GM19328 (cell line): Measurements from ENCODE around the gene TAF6L.
"Not testable (repeated sequence)": the region's sequence is repeated elsewhere in the genome, so short reads cannot be mapped to it uniquely, and the experiment has no call there.

Experiments
- ATAC-seq: cut with Tn5 transposase; IDR thresholded peaks from one replicate; pipeline ENCODE4 v1.9.1; 2021; ENCODE audit warnings: mild to moderate bottlenecking, moderate library complexity; ENCODE audit not compliant: unreplicated experiment

TAF6L gene

DNA sequence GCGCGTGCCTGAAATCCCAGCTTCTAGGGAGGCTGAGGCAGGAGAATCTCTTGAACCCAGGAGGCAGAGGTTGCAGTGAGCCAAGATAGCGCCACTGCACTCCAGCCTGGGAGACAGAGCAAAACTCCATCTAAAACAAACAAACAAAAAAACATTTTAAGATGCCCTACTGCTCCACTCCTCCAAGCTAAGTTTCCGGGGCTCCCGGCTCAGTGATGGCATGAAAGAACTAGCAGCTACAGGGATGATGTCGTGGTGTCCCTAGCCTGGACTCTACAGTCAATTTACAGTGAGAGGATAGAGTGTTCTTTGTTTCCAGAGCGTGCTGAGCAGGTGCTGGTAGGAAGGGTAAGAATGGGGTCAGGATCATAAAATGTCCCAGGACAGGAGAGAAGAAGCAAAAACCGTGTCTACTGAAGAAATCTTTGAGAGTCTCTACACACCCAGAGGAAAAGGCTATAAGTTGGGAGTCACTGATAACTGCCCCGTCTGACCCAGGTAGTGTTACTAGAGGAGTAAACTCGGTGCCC, 16.0 kb upstream of the TAF6L start:
- no peak for ATAC-seq

DNA sequence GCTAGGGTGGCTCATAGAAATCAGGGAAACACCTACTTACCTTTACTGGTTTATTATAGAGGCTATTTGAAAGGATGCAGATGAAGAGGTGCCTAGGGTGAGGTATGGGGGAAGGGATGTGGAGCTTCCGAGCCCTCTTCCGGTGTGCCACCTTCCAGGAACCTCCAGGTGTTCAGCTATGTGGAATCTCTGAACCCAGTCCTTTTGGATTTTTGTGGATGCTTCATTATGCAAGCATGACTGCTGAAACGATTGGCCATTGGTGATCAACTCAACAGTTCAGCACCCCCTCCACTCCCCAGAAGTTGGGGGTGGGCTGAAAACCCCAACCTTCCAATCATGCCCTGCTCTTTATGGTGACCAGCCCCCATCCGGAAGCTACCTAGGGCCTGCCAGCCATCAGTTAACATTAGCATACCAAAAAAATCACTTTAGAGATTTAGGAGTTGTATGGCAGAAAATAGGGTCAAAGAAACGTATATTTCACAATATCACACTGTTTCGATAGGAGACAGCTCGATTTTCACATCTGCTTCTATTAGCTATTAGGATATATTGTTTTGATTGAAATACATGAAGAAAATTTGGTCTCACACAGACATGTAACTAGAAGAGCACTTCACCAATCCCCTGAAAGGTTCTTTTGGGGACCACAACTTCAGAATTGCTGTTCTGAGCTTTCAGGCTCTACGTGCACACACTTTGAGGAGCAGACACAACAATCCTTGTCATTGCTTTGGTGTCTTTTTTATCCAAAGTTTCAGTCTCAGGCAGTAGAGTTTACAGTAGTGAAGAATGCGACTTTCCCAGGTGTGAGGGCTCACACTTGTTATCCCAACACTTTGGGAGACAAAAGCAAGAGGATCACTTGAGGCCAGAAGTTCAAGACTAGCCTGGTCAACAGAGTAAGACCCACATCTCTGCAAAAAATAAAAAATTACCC, 13.1 kb upstream of the TAF6L start:
- no peak for ATAC-seq

DNA sequence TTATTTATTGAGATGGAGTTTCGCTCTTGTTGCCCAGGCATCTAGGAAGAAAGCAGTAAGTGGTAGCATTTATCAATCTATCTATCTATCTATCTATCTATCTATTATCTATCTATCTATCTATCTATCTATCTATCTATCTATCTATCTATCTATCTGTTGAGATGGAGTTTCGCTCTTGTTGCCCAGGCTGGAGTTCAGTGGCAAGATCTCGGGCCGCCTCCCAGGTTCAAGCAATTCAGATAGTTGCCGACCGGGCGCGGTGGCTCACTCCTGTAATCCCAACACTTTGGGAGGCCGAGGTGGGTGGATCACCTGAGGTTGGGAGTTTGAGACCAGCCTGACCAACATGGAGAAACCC, 10.3 kb upstream of the TAF6L start:
- ATAC-seq = not testable (repeated sequence)

DNA sequence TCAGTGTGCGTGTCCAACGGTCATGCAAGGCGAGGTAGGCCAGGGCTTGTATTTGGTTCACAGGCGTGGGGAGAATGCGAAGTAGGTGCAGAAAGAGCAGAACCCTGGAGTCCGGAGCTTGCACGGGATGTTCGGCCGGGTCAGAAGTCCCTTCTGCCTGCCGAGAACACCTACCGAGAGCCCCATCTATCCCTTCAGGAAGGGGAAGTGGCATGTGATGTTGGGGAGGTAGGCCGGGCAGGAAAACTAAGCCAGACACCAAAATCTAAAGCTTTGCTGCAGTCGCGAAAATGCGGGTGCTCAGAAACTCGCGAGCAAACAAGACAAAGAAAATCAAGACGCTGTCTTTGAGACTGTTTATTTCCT, 435 bp upstream of the TAF6L start:
- peak; percentile 6 for ATAC-seq

DNA sequence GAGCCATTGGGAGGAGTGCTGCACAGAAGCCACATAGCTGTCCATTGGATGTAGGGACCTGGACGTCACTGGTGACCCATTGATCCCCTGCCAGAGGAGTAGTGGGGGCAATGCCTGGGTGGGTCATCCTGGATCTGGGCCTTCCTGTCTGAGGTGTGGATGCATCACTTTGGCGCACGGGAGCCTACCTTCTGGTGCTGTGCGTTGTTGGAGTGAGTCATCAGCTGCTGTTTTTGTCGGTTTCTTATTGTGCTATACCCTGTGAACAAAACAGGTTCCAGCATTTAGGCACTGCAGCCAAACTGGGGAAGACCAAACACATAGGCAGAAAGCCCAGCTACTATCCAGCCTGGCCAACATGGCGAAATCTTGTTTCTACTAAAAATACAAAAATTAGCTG, 3.2 kb downstream of the TAF6L start:
- ATAC-seq = no peak

DNA sequence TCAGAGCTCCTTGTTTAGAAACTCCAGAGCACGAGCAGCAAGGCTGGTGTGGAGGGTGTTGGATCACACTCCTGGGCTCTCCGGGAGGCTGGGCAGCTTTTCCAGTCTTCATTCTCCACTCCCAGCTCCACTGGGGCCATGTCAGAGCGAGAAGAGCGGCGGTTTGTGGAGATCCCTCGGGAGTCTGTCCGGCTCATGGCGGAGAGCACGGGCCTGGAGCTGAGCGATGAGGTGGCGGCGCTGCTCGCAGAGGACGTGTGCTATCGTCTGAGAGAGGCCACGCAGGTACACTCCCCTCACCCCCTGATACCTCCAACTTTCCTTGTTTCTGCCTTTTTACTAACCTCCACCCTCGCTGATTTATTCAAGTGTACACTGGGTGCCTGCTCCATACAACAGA, 4.5 kb downstream of the TAF6L start:
- ATAC-seq = no peak

DNA sequence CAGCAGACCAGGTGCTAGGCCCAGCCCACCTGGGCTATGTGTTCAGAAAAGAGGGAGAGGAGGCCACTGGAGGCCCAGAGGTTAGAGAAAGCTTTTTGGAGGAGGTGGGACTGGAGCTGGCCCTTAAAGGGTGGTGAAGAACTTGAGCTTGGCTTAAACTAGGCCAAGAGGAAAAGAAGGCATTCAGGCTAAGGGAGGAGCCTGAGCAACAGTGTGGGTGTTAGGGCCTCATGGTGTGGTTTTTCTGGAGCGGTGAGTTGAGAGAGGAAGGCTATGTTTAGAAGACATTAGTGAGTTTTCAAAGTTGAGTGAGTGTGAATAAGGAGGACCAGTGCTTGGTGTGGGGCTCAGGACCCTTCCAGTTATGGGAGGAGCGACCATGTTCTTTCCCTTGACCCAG, 6.2 kb downstream of the TAF6L start:
- ATAC-seq = no peak

DNA sequence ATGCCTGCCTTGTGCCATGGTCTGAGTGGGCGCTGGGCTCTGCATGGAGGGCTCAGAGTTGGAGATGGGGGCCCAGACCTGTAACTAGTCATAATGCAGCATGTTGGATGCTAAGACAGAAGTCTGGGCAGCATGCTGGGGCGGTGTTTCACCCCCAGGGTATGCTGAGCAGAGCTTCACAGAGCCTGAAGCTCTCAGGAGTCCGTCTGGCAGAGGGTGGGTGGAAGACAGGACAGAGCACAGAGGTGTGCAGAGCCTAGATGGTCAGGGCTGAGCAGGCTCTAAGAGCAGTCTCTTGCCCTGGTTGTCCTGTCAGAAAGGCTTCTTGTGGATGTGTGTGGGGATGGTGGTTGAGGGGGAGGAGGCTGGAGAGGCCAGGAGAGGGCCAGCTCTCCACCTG, 7.2 kb downstream of the TAF6L start:
- no peak for ATAC-seq

DNA sequence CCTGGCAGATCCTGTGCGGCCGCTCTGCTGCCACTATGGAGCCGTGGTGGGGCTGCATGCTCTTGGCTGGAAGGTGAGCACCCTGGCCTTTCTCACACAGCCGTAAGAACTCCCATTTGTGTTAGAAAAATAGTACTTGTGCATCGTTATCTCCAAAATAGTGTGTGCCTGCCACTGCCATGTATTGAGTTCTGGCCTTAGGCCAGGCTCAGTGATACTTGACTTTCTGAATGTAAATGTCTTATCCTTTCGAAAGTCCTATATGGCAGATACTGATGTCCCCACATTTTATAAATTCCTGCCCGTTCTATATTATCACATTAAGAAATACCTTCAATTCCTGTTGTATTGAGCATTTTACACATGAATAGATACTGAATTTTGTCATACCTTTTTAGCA, 11.6 kb downstream of the TAF6L start:
- no peak for ATAC-seq

DNA sequence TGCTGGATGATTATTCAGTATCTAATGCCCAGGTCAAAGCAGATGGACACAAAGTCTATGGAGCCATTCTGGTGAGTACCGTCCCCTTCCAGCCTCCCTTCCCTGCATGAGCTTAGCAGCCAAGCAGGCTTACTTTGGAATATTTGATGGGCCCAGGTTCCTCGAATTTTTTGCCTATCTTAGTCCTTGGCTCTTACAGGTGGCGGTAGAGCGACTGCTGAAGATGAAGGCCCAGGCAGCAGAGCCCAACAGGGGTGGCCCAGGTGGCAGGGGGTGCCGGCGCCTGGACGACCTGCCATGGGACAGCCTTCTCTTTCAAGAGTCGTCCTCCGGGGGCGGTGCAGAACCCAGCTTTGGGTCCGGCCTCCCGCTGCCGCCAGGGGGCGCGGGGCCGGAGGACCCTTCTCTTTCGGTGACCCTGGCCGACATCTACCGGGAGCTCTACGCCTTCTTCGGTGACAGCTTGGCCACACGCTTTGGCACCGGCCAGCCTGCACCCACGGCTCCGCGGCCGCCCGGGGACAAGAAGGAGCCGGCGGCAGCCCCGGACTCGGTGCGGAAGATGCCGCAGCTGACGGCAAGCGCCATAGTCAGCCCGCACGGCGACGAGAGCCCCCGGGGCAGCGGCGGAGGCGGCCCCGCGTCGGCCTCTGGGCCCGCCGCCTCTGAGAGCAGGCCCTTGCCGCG, 15.3 kb downstream of the TAF6L start:
- ATAC-seq = peak; percentile 49

DNA sequence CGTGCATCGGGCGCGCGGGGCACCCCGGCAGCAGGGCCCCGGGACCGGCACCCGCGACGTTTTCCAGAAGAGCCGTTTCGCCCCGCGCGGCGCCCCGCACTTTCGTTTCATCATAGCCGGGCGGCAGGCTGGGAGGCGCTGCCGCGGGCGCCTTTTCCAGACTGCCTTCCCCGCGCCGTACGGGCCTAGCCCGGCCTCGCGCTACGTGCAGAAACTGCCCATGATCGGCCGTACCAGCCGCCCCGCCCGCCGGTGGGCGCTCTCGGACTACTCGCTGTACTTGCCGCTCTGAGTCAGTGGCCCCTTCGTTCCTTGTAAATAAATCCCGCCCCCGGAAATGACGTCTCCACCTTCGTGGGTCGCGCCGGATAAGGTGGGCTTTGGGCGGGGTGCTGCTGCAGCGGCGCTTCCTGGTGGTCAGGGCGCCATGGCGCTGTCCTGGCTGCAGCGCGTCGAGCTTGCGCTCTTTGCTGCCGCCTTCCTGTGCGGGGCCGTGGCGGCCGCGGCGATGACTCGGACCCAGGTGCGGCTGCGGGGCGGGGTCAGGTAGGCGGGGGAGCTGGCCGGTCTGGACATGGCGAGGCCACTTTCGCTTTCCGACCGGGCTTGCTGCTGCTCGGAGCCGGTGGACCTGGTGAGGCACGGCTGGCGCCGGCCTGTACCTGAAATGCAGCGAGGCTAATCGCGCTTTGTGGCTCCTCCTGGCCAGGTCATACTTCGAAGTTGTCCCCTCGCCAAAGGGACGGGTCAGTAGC, 16.0 kb downstream of the TAF6L start, which contains the start of gene TMEM179B:
Gene TMEM179B, plus strand, starts transcription at position 398 of the 755 bp plus-strand sequence. Its CDS starts 30 bp downstream, at position 428.
- peak; percentile 57 for ATAC-seq

DNA sequence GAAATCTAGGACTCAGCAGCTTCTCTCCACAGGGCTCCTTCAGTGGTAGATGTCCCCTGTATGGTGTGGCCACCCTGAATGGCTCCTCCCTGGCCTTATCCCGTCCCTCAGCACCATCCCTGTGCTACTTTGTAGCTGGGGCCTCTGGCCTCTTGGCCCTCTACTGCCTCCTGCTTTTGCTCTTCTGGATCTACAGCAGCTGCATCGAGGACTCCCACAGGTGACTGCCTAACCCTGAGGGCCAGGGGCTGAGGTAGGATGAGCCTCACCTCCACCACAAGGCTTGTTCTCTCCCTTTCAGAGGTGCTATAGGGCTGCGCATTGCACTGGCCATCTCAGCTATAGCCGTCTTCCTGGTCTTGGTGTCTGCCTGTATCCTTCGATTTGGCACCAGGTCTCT, 17.8 kb downstream of the TAF6L start:
- ATAC-seq = no peak

DNA sequence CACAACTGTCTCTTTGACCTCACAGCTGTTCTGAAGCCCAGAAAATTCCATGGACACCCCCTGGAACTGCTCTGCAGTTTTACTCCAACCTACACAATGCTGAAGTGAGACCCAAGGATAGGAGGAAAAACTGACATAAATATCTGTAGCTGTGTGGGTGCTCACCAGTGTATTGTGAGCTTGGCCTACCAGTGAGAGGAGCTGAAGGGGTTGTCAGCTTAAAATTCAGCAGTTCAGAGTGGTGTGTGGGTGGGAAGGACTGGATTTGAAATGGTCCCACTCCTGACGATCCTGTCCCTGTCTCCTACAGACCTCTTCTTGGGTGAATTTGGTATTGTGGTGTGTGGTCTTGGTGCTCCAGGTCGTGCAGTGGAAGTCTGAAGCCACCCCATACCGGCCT, 18.4 kb downstream of the TAF6L start:
- no peak for ATAC-seq

DNA sequence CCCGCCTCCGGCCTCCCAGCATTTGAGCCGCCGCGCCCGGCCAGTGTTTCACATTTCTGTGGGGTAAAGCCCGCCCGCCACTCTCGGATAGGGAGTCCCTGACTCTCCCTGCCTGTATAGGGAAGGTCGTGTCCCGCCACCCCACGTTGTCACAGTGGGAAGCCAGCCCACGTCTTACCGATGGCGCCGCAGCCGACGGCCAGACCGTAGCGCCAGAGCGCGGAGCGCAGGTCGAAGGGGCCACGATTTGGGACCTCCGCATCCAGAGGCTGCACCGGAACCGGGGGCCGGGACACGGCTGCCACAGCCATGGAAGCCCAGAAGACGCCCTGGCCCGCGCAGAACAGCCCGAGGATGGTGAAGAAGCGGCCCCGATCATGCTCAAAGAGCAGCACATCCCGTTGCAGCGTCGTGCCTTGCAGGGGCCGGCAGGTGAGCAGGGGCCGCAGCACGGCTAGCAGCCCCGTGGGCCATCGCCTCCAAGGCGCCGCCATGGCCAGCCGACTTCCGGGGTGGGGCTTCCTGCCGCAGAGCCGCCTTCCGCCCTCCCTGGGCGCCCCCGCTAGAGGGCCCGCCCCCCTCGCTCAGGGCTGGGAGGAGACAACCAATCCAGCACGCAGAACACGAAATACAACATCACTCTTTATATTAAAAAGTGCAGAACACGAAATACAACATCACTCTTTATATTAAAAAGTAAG, 20.5 kb downstream of the TAF6L start, which contains the start of gene TMEM223:
Gene TMEM223, minus strand, starts transcription at position 506 of the 701 bp plus-strand sequence. Its CDS starts 12 bp downstream, at position 494.
- peak; percentile 64 for ATAC-seq

DNA sequence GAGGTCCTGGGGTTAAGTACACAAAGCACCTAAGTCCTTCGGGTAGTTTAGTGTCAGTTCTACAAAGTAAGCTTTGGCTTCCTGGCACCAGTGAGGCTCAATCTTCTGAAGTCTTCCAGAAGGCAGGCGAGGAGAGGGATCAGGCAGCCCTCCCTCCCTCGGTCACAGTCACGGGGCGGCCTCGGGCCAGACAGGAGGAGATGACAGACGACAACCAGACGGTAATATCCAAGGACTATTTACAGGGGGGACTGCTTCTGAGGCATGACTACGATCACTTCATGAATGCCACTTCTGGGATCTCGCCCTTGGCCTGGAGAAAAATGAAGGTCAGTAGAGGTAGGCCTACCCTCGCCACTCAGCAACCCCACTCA, 21.0 kb downstream of the TAF6L start:
- no peak for ATAC-seq

DNA sequence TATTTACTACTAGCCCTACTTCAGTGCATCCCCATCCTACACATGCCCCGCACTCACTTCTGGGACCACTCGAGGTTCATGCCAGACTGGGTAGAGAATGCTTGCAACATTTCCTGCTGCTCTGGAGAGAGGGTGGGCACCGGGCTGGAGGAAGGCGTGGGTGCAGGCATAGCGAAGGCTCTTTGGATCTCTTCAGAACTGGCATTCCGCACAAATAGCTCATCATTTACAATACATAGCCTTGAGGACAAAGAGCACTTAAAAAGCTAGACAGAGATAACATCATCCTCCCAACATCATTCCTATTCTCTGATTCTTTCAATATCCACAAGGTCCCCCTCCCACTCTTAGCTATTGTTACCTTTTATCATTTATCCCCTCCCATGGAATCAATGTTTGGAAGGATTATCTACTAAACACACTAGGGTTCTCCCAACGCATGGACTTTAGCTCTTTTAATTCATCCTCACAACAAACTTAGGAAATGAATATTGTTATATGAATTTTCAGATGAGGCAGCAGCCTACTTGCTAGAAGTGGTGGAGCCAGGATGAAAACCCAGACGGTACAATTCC, 23.1 kb downstream of the TAF6L start:
- no peak for ATAC-seq

DNA sequence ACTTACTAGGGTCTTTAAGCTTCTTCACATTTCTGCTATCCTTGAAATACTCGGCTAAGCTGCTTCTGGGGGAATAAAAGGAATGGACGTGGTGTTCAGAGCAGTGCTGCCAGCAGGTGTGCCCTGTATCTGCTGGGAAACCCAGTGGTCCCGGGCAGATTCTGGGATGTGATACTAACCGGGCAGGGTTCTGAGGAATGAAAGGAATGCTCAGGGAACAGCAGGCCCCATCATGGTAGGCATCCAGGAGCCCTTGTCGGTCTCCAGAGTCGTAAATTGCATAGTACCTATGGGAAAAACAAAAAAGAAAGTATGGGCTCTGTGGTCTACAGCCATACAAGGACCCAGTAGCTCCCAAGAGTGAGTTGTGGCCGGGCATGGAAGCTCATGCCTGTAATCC, 25.1 kb downstream of the TAF6L start:
- ATAC-seq = no peak

DNA sequence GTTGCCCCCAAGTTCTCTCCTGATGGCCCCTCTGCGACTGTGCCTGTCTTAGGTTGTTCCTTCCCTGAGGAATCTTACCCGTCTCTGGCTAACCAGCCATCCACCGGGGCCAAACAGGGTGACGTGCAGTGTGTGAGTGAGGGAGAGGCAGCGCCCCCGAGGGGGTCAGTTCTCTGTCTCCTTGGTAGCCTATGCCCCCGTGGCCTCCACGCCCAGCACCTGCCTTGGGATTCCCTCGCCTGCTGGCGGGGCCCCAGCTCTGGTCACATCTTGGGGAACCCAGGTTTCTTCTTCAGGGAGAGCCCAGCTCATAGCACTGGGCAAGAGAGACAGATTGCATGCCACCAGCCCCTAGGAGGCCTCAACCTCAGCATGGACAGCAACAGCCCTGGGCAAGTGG, 28.3 kb downstream of the TAF6L start:
- ATAC-seq = no peak

DNA sequence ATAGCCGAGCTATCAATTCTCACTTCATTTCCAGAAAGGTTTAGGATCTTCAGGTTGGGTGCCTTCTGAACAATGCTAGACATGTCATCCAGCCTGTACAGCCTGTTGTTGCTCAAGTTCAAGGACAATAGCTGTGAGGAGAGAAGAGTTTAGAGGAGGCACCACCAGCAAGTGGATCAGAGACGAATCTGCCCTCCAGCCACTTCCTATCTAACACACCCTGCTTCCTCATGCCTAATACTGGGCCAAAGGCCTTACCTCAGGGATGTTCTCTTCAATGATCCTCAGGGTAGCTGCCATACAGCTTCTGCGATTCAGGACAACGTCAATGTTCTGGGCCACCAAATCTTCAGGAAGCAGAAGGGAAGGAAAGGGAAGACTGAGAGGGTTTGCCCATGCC, 29.9 kb downstream of the TAF6L start:
- ATAC-seq = no peak
